GM06990 (cell line): Measurements from ENCODE around the gene AKR1C4.

ENCODE experiments used
- DNase-seq: peaks from one replicate; pipeline ENCODE4 v3.0.0-alpha.2; 2011; ENCODE audit not compliant: insufficient read length; ENCODE audit errors: extremely low read depth
- H3K27me3 ChIP-seq: replicated peaks from 2 replicates; pipeline ENCODE4 v1.6.0; 2011; ENCODE audit warnings: low read length; ENCODE audit not compliant: control insufficient read depth, insufficient read depth
- H3K36me3 ChIP-seq: 2 replicates; pipeline ENCODE4 v1.5.1; 2011; ENCODE audit warnings: low read length; ENCODE audit not compliant: control insufficient read depth, insufficient read depth
- H3K4me3 ChIP-seq: replicated peaks from 2 replicates; pipeline ENCODE4 v1.5.1; 2011; ENCODE audit warnings: low read depth, mild to moderate bottlenecking, control low read depth, low read length
- CTCF ChIP-seq: IDR thresholded peaks from 2 replicates; pipeline ENCODE4 v1.5.1; 2011; ENCODE audit warnings: low read length, control low read depth, mild to moderate bottlenecking, inconsistent platforms; ENCODE audit not compliant: insufficient read depth, poor library complexity, severe bottlenecking

The AKR1C4 gene

GRCh38 chr10:5196702-5197113, at the start of gene AKR1C4:
TSS of gene AKR1C4 (plus strand) at chr10:5196837. CDS start at chr10:5196868, 31 bp downstream.
- H3K36me3 ChIP-seq, result no peaks in the 10 kb centered on the region
- no peak for DNase-seq
- TF ChIP-seq CTCF, result no peak
- H3K4me3 ChIP-seq, result no peak within 1 kb of the TSS
- H3K27me3 ChIP-seq, result no peaks in the 10 kb centered on the region

- H3K27me3 ChIP-seq, result no peaks in the 10 kb centered on the region
- no peak for TF ChIP-seq CTCF
- DNase-seq, result no peak
Measured at GRCh38 chr10:5146920-5147254, 49.8 kb upstream of the AKR1C4 start.

GRCh38 chr10:5147255-5147980, 49.2 kb upstream of the AKR1C4 start:
- no peak for TF ChIP-seq CTCF
- DNase-seq, result no peak
- H3K36me3 ChIP-seq, result no peaks in the 10 kb centered on the region
- no peak overlapping the region for H3K4me3 ChIP-seq
- H3K27me3 ChIP-seq, result no peaks in the 10 kb centered on the region

More at GRCh38 chr10:5146920-5147254, 49.8 kb upstream of the AKR1C4 start:
- H3K4me3 ChIP-seq, result no peak overlapping the region
- no peaks in the 10 kb centered on the region for H3K36me3 ChIP-seq

GRCh38 chr10:5147981-5148677, 48.5 kb upstream of the AKR1C4 start:
- Histone ChIP-seq H3K27me3 (no peaks in the 10 kb centered on the region), H3K4me3 (no peak overlapping the region), H3K36me3 (no peaks in the 10 kb centered on the region)
- DNase-seq, result no peak
- no peak for TF ChIP-seq CTCF

GRCh38 chr10:5148678-5149032, 48.0 kb upstream of the AKR1C4 start:
- no peak for DNase-seq
- Histone ChIP-seq H3K36me3 (no peaks in the 10 kb centered on the region), H3K4me3 (no peak overlapping the region), H3K27me3 (no peaks in the 10 kb centered on the region)
- TF ChIP-seq CTCF, result no peak
